ENCODE data around the gene PCARE. TPM values are rescaled to one million over a fixed set of nuclear protein-coding genes. Genes with fewer than 3 reads are reported as not detected.
"Not testable (repeated sequence)": the region's sequence is repeated elsewhere in the genome, so short reads cannot be mapped to it uniquely, and the experiment has no call there.

PCARE gene
- total RNA-seq, 2 experiments from 2014 or later, result not detected

DNA sequence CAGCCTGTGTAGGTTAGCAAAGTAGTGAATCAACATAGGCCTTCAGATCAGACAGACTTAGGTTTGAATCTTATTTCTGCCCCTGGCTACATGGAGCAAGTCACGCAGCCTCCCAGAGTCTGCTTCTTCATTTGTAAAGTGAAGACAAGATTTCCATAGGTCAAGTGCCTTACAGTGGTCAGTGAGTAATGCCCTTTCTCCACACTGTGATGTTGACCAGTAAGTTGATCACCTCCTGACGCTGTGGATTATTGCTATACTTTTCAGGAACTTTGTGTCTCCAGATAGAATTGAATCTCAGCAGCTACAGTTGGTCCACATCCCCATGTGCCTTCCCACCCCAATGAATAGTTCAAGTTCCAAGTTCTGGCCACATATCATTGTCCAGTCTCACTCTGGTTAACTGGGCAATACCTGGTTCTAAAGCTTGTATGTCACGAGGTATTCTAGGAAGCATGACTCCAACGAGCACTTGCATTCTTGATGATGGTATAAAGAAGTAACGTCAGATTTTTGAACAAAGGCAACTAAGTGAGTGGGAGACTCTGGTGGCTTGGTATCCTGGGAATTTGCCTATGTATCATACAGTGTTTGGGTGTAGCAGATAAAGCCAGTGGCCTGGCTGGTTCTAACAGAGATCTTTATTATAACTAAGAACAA, 38.8 kb upstream of the PCARE start:
- no peak for DNase-seq
- ChIA-PET POLR2A (no interaction called here), CTCF (interaction anchor here (1.1 kb wide), 1 partner anchor 16 kb away, joined by 3 read pairs; no protein-coding TSS in a partner anchor)
- no peak for ATAC-seq
- no peaks in the 10 kb centered on the region for H3K9me3 Mint-ChIP-seq (ENCODE audit: low read depth)
- intact Hi-C loops (cut with DNase I, micrococcal nuclease), result loop anchor here in 1 of 2 experiments (10.0 kb wide), 1 partner anchor 158 kb away; no protein-coding TSS in a partner anchor
- peaks cover 5% of the 10 kb centered on the region for H3K27me3 Mint-ChIP-seq
- H3K27ac Mint-ChIP-seq, result no peak overlapping the region
- H3K4me1 Mint-ChIP-seq, result peaks cover 30% of the 10 kb centered on the region
- H3K4me3 Mint-ChIP-seq, result no peak overlapping the region
- peaks cover 3% of the 10 kb centered on the region for H3K36me3 Mint-ChIP-seq (ENCODE audit: low read depth)

DNA sequence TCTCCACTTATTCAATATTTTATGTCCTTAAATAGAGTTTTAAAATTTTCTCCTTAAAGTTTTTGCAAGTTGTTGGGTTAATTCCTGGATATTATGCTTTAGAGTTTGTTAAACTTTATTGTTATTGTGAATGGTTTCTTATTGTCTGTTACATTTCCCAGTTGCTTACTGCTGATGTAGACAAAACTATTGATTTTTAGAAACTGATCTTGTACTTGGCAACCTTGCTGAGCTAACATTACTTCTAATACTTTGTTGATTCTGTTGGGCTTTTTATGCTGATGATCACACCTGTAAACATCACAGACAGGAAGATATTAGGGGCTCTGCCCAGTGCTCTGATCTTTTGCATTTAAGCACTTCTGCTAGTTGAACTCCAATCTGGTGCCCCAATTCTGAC, 38.1 kb upstream of the PCARE start:
- CTCF ChIA-PET, result interaction anchor here (1.1 kb wide), 1 partner anchor 17 kb away, joined by 3 read pairs; no protein-coding TSS in a partner anchor

DNA sequence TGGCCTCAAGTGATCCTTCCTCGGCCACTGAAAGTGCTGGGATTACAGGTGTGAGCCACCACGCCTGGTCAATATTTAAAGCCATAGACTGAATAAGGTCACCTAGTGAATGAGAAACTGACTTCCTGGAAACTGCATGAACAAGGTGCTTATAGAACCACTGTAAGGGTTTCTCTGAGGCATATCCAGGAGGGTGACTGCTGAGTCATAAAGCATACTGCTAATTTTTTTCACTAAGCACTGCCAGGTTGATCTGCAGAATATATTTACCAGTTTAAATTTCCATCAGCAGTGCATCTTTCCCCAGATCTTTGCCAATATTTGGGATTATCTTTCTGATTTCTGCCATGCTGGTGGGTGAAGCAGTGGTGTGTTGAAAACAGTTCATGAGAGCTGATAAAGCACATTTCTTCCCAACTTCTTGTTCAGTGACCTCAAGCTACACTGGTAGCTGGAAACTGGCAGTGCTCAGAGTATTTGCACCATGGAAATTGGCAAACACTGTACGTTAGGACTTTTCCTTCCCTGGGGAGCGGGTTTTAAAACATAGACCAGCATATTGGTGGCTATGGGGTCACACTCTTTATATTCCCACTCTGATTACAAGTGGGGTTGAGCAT, 36.7 kb upstream of the PCARE start:
- ATAC-seq, result peak; percentile 60
- Mint-ChIP-seq H3K27ac (no peak overlapping the region), H3K4me1 (peaks cover 13% of the 10 kb centered on the region), H3K36me3 (ENCODE audit: low read depth) (peaks cover 3% of the 10 kb centered on the region), H3K4me3 (no peak overlapping the region), H3K27me3 (peaks cover 5% of the 10 kb centered on the region), H3K9me3 (ENCODE audit: low read depth) (no peaks in the 10 kb centered on the region)
- ChIA-PET POLR2A (no interaction called here), CTCF (no interaction called here)
- DNase-seq, result no peak
- intact Hi-C loops (cut with DNase I, micrococcal nuclease), result loop anchor here in 1 of 2 experiments (10.0 kb wide), 1 partner anchor 156 kb away; no protein-coding TSS in a partner anchor

More for the DNA sequence above, 38.1 kb upstream of the PCARE start:
- ATAC-seq (no peak), DNase-seq (no peak)
- POLR2A ChIA-PET, result no interaction called here
- Mint-ChIP-seq H3K27ac (no peak overlapping the region), H3K4me3 (no peak overlapping the region), H3K36me3 (ENCODE audit: low read depth) (peaks cover 3% of the 10 kb centered on the region), H3K9me3 (ENCODE audit: low read depth) (no peaks in the 10 kb centered on the region), H3K27me3 (peaks cover 5% of the 10 kb centered on the region), H3K4me1 (peaks cover 23% of the 10 kb centered on the region)
- intact Hi-C loops (cut with DNase I, micrococcal nuclease), result loop anchor here in 1 of 2 experiments (10.0 kb wide), 1 partner anchor 158 kb away; no protein-coding TSS in a partner anchor

GRCh38 chr2:29109246-29109645, 34.9 kb upstream of the PCARE start:
- Mint-ChIP-seq H3K4me3 (no peak overlapping the region), H3K27ac (no peak overlapping the region), H3K4me1 (peaks cover 6% of the 10 kb centered on the region), H3K36me3 (ENCODE audit: low read depth) (no peaks in the 10 kb centered on the region), H3K27me3 (no peaks in the 10 kb centered on the region), H3K9me3 (ENCODE audit: low read depth) (no peaks in the 10 kb centered on the region)
- ATAC-seq (no peak), DNase-seq (no peak)
- ChIA-PET POLR2A (no interaction called here), CTCF (no interaction called here)
- intact Hi-C loops (cut with DNase I, micrococcal nuclease), result no loop called here

- intact Hi-C loops (cut with DNase I, micrococcal nuclease), result no loop called here
- Mint-ChIP-seq H3K9me3 (ENCODE audit: low read depth) (no peaks in the 10 kb centered on the region), H3K4me3 (no peak overlapping the region), H3K36me3 (ENCODE audit: low read depth) (no peaks in the 10 kb centered on the region), H3K4me1 (peaks cover 6% of the 10 kb centered on the region), H3K27me3 (no peaks in the 10 kb centered on the region), H3K27ac (no peak overlapping the region)
- ChIA-PET POLR2A (no interaction called here), CTCF (no interaction called here)
- no peak for ATAC-seq
- no peak for DNase-seq
Measured at GRCh38 chr2:29108225-29108624, 33.9 kb upstream of the PCARE start.

- POLR2A ChIA-PET, ATAC-seq, DNase-seq: not testable (repeated sequence)
Measured at GRCh38 chr2:29107547-29107946, 33.2 kb upstream of the PCARE start.

GRCh38 chr2:29106980-29107388, 32.7 kb upstream of the PCARE start:
- no peak for DNase-seq
- peaks cover 9% of the 10 kb centered on the region for H3K4me1 Mint-ChIP-seq
- H3K9me3 Mint-ChIP-seq (ENCODE audit: low read depth), result no peaks in the 10 kb centered on the region
- CTCF ChIA-PET, result interaction anchor here (0.7 to 1.2 kb wide), 2 partner anchors 10 to 29 kb away, joined by 3 to 4 read pairs; no protein-coding TSS in a partner anchor
- no peak overlapping the region for H3K4me3 Mint-ChIP-seq
- H3K27ac Mint-ChIP-seq, result no peak overlapping the region
- no peak for ATAC-seq
- H3K27me3 Mint-ChIP-seq, result no peaks in the 10 kb centered on the region
- no peaks in the 10 kb centered on the region for H3K36me3 Mint-ChIP-seq (ENCODE audit: low read depth)
- POLR2A ChIA-PET, result no interaction called here
- intact Hi-C loops (cut with DNase I, micrococcal nuclease), result no loop called here

More at GRCh38 chr2:29107547-29107946, 33.2 kb upstream of the PCARE start:
- H3K4me1 Mint-ChIP-seq; H3K27me3 Mint-ChIP-seq; H3K27ac Mint-ChIP-seq; H3K36me3 Mint-ChIP-seq (ENCODE audit: low read depth); intact Hi-C loops (cut with DNase I, micrococcal nuclease); H3K4me3 Mint-ChIP-seq; H3K9me3 Mint-ChIP-seq (ENCODE audit: low read depth): not testable (repeated sequence)
- CTCF ChIA-PET, result interaction anchor here (1.2 kb wide), 1 partner anchor 11 kb away, joined by 4 read pairs; no protein-coding TSS in a partner anchor

DNA sequence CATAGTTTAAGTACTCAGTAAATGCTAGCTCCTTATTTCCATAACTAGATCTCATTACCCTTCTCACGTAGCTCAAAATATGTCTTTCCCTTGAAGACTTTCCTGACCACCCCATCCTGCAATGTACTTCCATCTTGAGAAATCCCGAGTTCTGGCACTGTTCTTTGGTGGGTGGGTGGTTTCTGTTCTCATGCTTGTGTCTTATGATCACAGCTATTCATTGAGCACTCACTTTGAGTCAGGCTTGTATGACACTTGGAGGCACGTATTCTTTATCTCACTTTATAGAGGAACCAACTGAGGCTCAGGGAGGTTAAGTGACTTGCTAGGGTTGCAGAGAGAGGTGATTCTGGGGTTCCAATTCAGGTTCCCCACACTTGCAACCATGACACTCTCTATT, 31.9 kb upstream of the PCARE start:
- POLR2A ChIA-PET, result no interaction called here
- DNase-seq (no peak), ATAC-seq (no peak)
- H3K36me3 Mint-ChIP-seq (ENCODE audit: low read depth), result no peaks in the 10 kb centered on the region
- H3K4me3 Mint-ChIP-seq, result no peak overlapping the region
- CTCF ChIA-PET, result interaction anchor here (0.7 to 1.2 kb wide), 2 partner anchors 9 to 95 kb away, joined by 3 to 4 read pairs; no protein-coding TSS in a partner anchor
- peaks cover 8% of the 10 kb centered on the region for H3K4me1 Mint-ChIP-seq
- H3K9me3 Mint-ChIP-seq (ENCODE audit: low read depth), result no peaks in the 10 kb centered on the region
- intact Hi-C loops (cut with DNase I, micrococcal nuclease), result no loop called here
- H3K27ac Mint-ChIP-seq, result no peak overlapping the region
- no peaks in the 10 kb centered on the region for H3K27me3 Mint-ChIP-seq

DNA sequence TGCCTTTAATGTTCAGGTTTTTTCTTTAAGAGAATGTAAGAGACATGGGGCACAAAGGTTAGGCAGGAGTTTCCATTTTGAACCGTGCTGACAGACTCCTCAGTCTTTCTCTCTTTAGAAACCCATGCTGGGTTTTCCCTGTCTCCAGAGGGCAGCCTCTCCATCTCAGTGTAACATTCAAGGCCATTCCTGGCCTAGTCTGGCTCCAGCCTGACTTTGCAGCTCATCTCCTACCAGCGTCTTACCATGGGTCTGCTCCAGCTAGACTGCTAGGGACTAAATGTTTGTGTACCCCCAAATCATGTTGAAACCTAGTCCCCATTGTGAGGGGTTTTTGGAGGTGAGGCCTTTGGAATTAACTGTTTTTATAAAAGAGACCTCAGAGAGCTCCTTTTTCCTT, 31.1 kb upstream of the PCARE start:
- intact Hi-C loops (cut with DNase I, micrococcal nuclease), result no loop called here
- DNase-seq (no peak), ATAC-seq (no peak)
- peaks cover 4% of the 10 kb centered on the region for H3K4me1 Mint-ChIP-seq
- ChIA-PET POLR2A (no interaction called here), CTCF (interaction anchor here (0.6 kb wide), 1 partner anchor 1822 kb away, joined by 3 read pairs; no protein-coding TSS in a partner anchor)
- H3K36me3 Mint-ChIP-seq (ENCODE audit: low read depth), result no peaks in the 10 kb centered on the region
- no peak overlapping the region for H3K4me3 Mint-ChIP-seq
- no peak overlapping the region for H3K27ac Mint-ChIP-seq
- H3K27me3 Mint-ChIP-seq, result no peaks in the 10 kb centered on the region
- H3K9me3 Mint-ChIP-seq (ENCODE audit: low read depth), result no peaks in the 10 kb centered on the region

- Mint-ChIP-seq H3K27ac (no peak overlapping the region), H3K4me1 (peaks cover 3% of the 10 kb centered on the region), H3K4me3 (no peak overlapping the region), H3K27me3 (no peaks in the 10 kb centered on the region), H3K36me3 (ENCODE audit: low read depth) (no peaks in the 10 kb centered on the region), H3K9me3 (ENCODE audit: low read depth) (no peaks in the 10 kb centered on the region)
- no peak for ATAC-seq
- intact Hi-C loops (cut with DNase I, micrococcal nuclease), result no loop called here
- CTCF ChIA-PET, result no interaction called here
- POLR2A ChIA-PET, result interaction anchor here (0.6 kb wide), 1 partner anchor 815 kb away, joined by 3 read pairs; no protein-coding TSS in a partner anchor
- no peak for DNase-seq
Measured at GRCh38 chr2:29104688-29105087, 30.4 kb upstream of the PCARE start.

DNA sequence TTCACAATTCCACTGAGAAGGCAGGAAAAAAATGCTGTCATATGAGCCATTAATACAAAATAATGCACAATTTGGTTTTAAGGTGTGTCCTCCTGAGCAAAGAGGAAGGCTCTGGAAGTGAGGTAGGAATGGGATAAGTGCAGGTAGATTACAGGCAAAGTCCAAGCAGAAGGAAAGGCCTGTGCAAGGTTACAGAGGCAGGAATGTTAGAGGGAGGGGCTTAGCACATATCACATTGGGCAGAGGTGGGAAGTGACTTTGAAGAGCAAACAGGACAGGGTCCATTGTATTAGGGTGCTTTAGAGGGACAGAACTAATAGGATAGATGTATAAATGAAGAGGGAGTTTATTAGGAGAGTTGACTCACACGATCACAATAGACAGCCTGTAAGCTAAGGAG, 26.2 kb upstream of the PCARE start:
- no peak for ATAC-seq
- intact Hi-C loops (cut with DNase I, micrococcal nuclease), result no loop called here
- Mint-ChIP-seq H3K27ac (no peak overlapping the region), H3K27me3 (no peaks in the 10 kb centered on the region), H3K9me3 (ENCODE audit: low read depth) (no peaks in the 10 kb centered on the region), H3K4me3 (no peak overlapping the region), H3K4me1 (peaks cover 3% of the 10 kb centered on the region), H3K36me3 (ENCODE audit: low read depth) (no peaks in the 10 kb centered on the region)
- no peak for DNase-seq
- POLR2A ChIA-PET, result no interaction called here
- CTCF ChIA-PET, result no interaction called here

DNA sequence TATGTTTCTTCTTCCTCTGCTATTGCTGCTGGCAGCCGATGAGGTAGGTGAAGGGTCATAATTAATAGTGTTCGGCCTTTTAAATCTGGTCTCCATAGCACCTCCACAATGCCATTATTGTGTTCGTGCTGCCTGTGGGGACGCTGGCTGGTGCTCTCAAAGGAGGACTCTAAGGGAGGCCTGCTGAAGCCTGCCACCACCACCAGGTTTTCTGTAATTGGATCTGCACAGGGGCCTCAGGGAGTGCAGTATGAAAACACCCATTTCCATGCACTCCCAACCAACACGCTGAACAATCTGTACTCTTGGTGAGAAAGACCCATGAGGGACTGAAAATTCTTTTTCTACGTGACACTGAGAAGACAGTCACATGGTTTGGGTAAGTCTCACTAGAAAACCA, 23.2 kb upstream of the PCARE start:
- H3K36me3 Mint-ChIP-seq (ENCODE audit: low read depth), result no peaks in the 10 kb centered on the region
- ATAC-seq (no peak), DNase-seq (no peak)
- H3K27me3 Mint-ChIP-seq, result no peaks in the 10 kb centered on the region
- H3K9me3 Mint-ChIP-seq (ENCODE audit: low read depth), result no peaks in the 10 kb centered on the region
- H3K4me3 Mint-ChIP-seq, result no peak overlapping the region
- POLR2A ChIA-PET, result no interaction called here
- H3K4me1 Mint-ChIP-seq, result peaks cover 3% of the 10 kb centered on the region
- CTCF ChIA-PET, result interaction anchor here (1.0 kb wide), 1 partner anchor 9 kb away, joined by 4 read pairs; no protein-coding TSS in a partner anchor
- intact Hi-C loops (cut with DNase I, micrococcal nuclease), result no loop called here
- no peak overlapping the region for H3K27ac Mint-ChIP-seq
